Measurements from ENCODE around the gene NELL1.

NELL1 gene

GRCh38 chr11:21572210-21572609 lies 902.8 kb downstream of the NELL1 start:
- Histone ChIP-seq H3K4me1 (ENCODE audit: control insufficient read depth, insufficient read depth, low read length) (no peaks in the 10 kb centered on the region), H3K27ac (ENCODE audit: low read length) (no peak overlapping the region), H3K4me3 (ENCODE audit: low read length) (no peak overlapping the region), H3K36me3 (ENCODE audit: control insufficient read depth, insufficient read depth, low read length) (no peaks in the 10 kb centered on the region), H3K9me3 (ENCODE audit: control insufficient read depth, insufficient read depth, low read length) (no peaks in the 10 kb centered on the region), H3K27me3 (ENCODE audit: control insufficient read depth, insufficient read depth, low read length) (no peaks in the 10 kb centered on the region)
- no CpG with 5 or more reads among the region's 1 CpG for WGBS (ENCODE audit: insufficient coverage, insufficient read length)
- DNase-seq (ENCODE audit: low read depth, low spot score) = no peak

GRCh38 chr11:21582791-21583190 lies 913.4 kb downstream of the NELL1 start:
- Histone ChIP-seq H3K4me3 (ENCODE audit: low read length) (no peak overlapping the region), H3K27ac (ENCODE audit: low read length) (no peak overlapping the region), H3K4me1 (ENCODE audit: control insufficient read depth, insufficient read depth, low read length) (no peaks in the 10 kb centered on the region), H3K27me3 (ENCODE audit: control insufficient read depth, insufficient read depth, low read length) (no peaks in the 10 kb centered on the region), H3K9me3 (ENCODE audit: control insufficient read depth, insufficient read depth, low read length) (no peaks in the 10 kb centered on the region), H3K36me3 (ENCODE audit: control insufficient read depth, insufficient read depth, low read length) (no peaks in the 10 kb centered on the region)
- no peak for DNase-seq (ENCODE audit: low read depth, low spot score)
- no CpG with 5 or more reads among the region's 1 CpG for WGBS (ENCODE audit: insufficient coverage, insufficient read length)

GRCh38 chr11:21588754-21589153 lies 919.4 kb downstream of the NELL1 start:
- Histone ChIP-seq H3K4me1 (ENCODE audit: control insufficient read depth, insufficient read depth, low read length) (no peaks in the 10 kb centered on the region), H3K27ac (ENCODE audit: low read length) (no peak overlapping the region), H3K4me3 (ENCODE audit: low read length) (no peak overlapping the region), H3K9me3 (ENCODE audit: control insufficient read depth, insufficient read depth, low read length) (no peaks in the 10 kb centered on the region), H3K27me3 (ENCODE audit: control insufficient read depth, insufficient read depth, low read length) (no peaks in the 10 kb centered on the region), H3K36me3 (ENCODE audit: control insufficient read depth, insufficient read depth, low read length) (no peaks in the 10 kb centered on the region)
- DNase-seq (ENCODE audit: low read depth, low spot score) = no peak
- WGBS (ENCODE audit: insufficient coverage, insufficient read length) = no CpG with 5 or more reads among the region's 2 CpGs

GRCh38 chr11:21602699-21603098 lies 933.3 kb downstream of the NELL1 start:
- Histone ChIP-seq H3K27me3 (ENCODE audit: control insufficient read depth, insufficient read depth, low read length) (no peaks in the 10 kb centered on the region), H3K27ac (ENCODE audit: low read length) (no peak overlapping the region), H3K9me3 (ENCODE audit: control insufficient read depth, insufficient read depth, low read length) (no peaks in the 10 kb centered on the region), H3K4me3 (ENCODE audit: low read length) (no peak overlapping the region), H3K36me3 (ENCODE audit: control insufficient read depth, insufficient read depth, low read length) (no peaks in the 10 kb centered on the region), H3K4me1 (ENCODE audit: control insufficient read depth, insufficient read depth, low read length) (no peaks in the 10 kb centered on the region)
- DNase-seq (ENCODE audit: low read depth, low spot score) = no peak
- WGBS (ENCODE audit: insufficient coverage, insufficient read length) = no CpG with 5 or more reads among the region's 1 CpG

GRCh38 chr11:21603886-21604285 lies 934.5 kb downstream of the NELL1 start:
- no CpG with 5 or more reads among the region's 3 CpGs for WGBS (ENCODE audit: insufficient coverage, insufficient read length)
- no peaks in the 10 kb centered on the region for H3K9me3 ChIP-seq (ENCODE audit: control insufficient read depth, insufficient read depth, low read length)

GRCh38 chr11:21604564-21604963 lies 935.2 kb downstream of the NELL1 start:
- no peak for DNase-seq (ENCODE audit: low read depth, low spot score)
- Histone ChIP-seq H3K27ac (ENCODE audit: low read length) (no peak overlapping the region), H3K9me3 (ENCODE audit: control insufficient read depth, insufficient read depth, low read length) (no peaks in the 10 kb centered on the region), H3K27me3 (ENCODE audit: control insufficient read depth, insufficient read depth, low read length) (no peaks in the 10 kb centered on the region), H3K4me1 (ENCODE audit: control insufficient read depth, insufficient read depth, low read length) (no peaks in the 10 kb centered on the region), H3K4me3 (ENCODE audit: low read length) (no peak overlapping the region), H3K36me3 (ENCODE audit: control insufficient read depth, insufficient read depth, low read length) (no peaks in the 10 kb centered on the region)
- no CpG with 5 or more reads among the region's 3 CpGs for WGBS (ENCODE audit: insufficient coverage, insufficient read length)

More at GRCh38 chr11:21603886-21604285, 934.5 kb downstream of the NELL1 start:
- Histone ChIP-seq H3K4me1 (ENCODE audit: control insufficient read depth, insufficient read depth, low read length) (no peaks in the 10 kb centered on the region), H3K27ac (ENCODE audit: low read length) (no peak overlapping the region), H3K4me3 (ENCODE audit: low read length) (no peak overlapping the region), H3K27me3 (ENCODE audit: control insufficient read depth, insufficient read depth, low read length) (no peaks in the 10 kb centered on the region), H3K36me3 (ENCODE audit: control insufficient read depth, insufficient read depth, low read length) (no peaks in the 10 kb centered on the region)
- DNase-seq (ENCODE audit: low read depth, low spot score) = no peak

- Histone ChIP-seq H3K4me1 (ENCODE audit: control insufficient read depth, insufficient read depth, low read length) (no peaks in the 10 kb centered on the region), H3K4me3 (ENCODE audit: low read length) (no peak overlapping the region), H3K27me3 (ENCODE audit: control insufficient read depth, insufficient read depth, low read length) (no peaks in the 10 kb centered on the region), H3K9me3 (ENCODE audit: control insufficient read depth, insufficient read depth, low read length) (no peaks in the 10 kb centered on the region), H3K36me3 (ENCODE audit: control insufficient read depth, insufficient read depth, low read length) (no peaks in the 10 kb centered on the region), H3K27ac (ENCODE audit: low read length) (no peak overlapping the region)
- no peak for DNase-seq (ENCODE audit: low read depth, low spot score)
- no CpG with 5 or more reads among the region's 3 CpGs for WGBS (ENCODE audit: insufficient coverage, insufficient read length)
Observed at GRCh38 chr11:21612326-21612725, 942.9 kb downstream of the NELL1 start.

GRCh38 chr11:21614961-21615360 lies 945.6 kb downstream of the NELL1 start:
- no peaks in the 10 kb centered on the region for H3K4me1 ChIP-seq (ENCODE audit: control insufficient read depth, insufficient read depth, low read length)
- H3K27ac ChIP-seq (ENCODE audit: low read length) = no peak overlapping the region
- DNase-seq (ENCODE audit: low read depth, low spot score) = no peak
- H3K36me3 ChIP-seq (ENCODE audit: control insufficient read depth, insufficient read depth, low read length) = no peaks in the 10 kb centered on the region
- no peaks in the 10 kb centered on the region for H3K27me3 ChIP-seq (ENCODE audit: control insufficient read depth, insufficient read depth, low read length)
- H3K9me3 ChIP-seq (ENCODE audit: control insufficient read depth, insufficient read depth, low read length) = no peaks in the 10 kb centered on the region
- WGBS (ENCODE audit: insufficient coverage, insufficient read length) = no CpG with 5 or more reads among the region's 5 CpGs
- H3K4me3 ChIP-seq (ENCODE audit: low read length) = no peak overlapping the region

GRCh38 chr11:21615955-21616371 lies 946.6 kb downstream of the NELL1 start:
- no peaks in the 10 kb centered on the region for H3K4me1 ChIP-seq (ENCODE audit: control insufficient read depth, insufficient read depth, low read length)
- H3K27me3 ChIP-seq (ENCODE audit: control insufficient read depth, insufficient read depth, low read length) = no peaks in the 10 kb centered on the region
- no peak for DNase-seq (ENCODE audit: low read depth, low spot score)
- no CpG with 5 or more reads among the region's 3 CpGs for WGBS (ENCODE audit: insufficient coverage, insufficient read length)
- H3K4me3 ChIP-seq (ENCODE audit: low read length) = no peak overlapping the region
- no peak overlapping the region for H3K27ac ChIP-seq (ENCODE audit: low read length)
- no peaks in the 10 kb centered on the region for H3K9me3 ChIP-seq (ENCODE audit: control insufficient read depth, insufficient read depth, low read length)
- no peaks in the 10 kb centered on the region for H3K36me3 ChIP-seq (ENCODE audit: control insufficient read depth, insufficient read depth, low read length)

GRCh38 chr11:21622566-21622965 lies 953.2 kb downstream of the NELL1 start:
- Histone ChIP-seq H3K4me3 (ENCODE audit: low read length) (no peak overlapping the region), H3K9me3 (ENCODE audit: control insufficient read depth, insufficient read depth, low read length) (no peaks in the 10 kb centered on the region), H3K4me1 (ENCODE audit: control insufficient read depth, insufficient read depth, low read length) (no peaks in the 10 kb centered on the region), H3K27me3 (ENCODE audit: control insufficient read depth, insufficient read depth, low read length) (no peaks in the 10 kb centered on the region), H3K27ac (ENCODE audit: low read length) (no peak overlapping the region), H3K36me3 (ENCODE audit: control insufficient read depth, insufficient read depth, low read length) (no peaks in the 10 kb centered on the region)
- no peak for DNase-seq (ENCODE audit: low read depth, low spot score)
- no CpG with 5 or more reads among the region's 1 CpG for WGBS (ENCODE audit: insufficient coverage, insufficient read length)

- H3K4me1 ChIP-seq (ENCODE audit: control insufficient read depth, insufficient read depth, low read length) = no peaks in the 10 kb centered on the region
- H3K4me3 ChIP-seq (ENCODE audit: low read length) = no peak overlapping the region
- WGBS (ENCODE audit: insufficient coverage, insufficient read length) = no CpG with 5 or more reads among the region's 3 CpGs
- H3K27ac ChIP-seq (ENCODE audit: low read length) = no peak overlapping the region
- no peak for DNase-seq (ENCODE audit: low read depth, low spot score)
- no peaks in the 10 kb centered on the region for H3K27me3 ChIP-seq (ENCODE audit: control insufficient read depth, insufficient read depth, low read length)
- H3K36me3 ChIP-seq (ENCODE audit: control insufficient read depth, insufficient read depth, low read length) = no peaks in the 10 kb centered on the region
- H3K9me3 ChIP-seq (ENCODE audit: control insufficient read depth, insufficient read depth, low read length) = no peaks in the 10 kb centered on the region
Observed at GRCh38 chr11:21622995-21623394, 953.6 kb downstream of the NELL1 start.
